H9 (cell line): ENCODE data around the gene GPALPP1. TPM values are rescaled to one million over a fixed set of nuclear protein-coding genes. Genes with fewer than 3 reads are reported as not detected.

Experiments used
- DNase-seq: peaks from one replicate; pipeline ENCODE4 v3.0.0-alpha.2; 2017
- H2AFZ ChIP-seq: one replicate; pipeline ENCODE4 v1.6.1; 2013; ENCODE audit warnings: mild to moderate bottlenecking, low read length, control low read depth, moderate library complexity
- H2AK5ac ChIP-seq: 2 replicates; pipeline ENCODE4 v1.6.1; 2013; ENCODE audit warnings: low read length, control low read depth, mixed read lengths; ENCODE audit not compliant: insufficient read length
- H2BK120ac ChIP-seq: one replicate; pipeline ENCODE4 v1.6.1; 2013; ENCODE audit warnings: low read depth, mild to moderate bottlenecking, low read length, control low read depth, inconsistent platforms; ENCODE audit not compliant: poor library complexity, severe bottlenecking
- H2BK12ac ChIP-seq: 2 replicates; pipeline ENCODE4 v1.6.1; 2013; ENCODE audit warnings: low read length, control low read depth, mixed read lengths, low read depth; ENCODE audit not compliant: insufficient read length
- H2BK15ac ChIP-seq: 2 replicates; pipeline ENCODE4 v1.6.1; 2013; ENCODE audit warnings: low read depth, low read length, control low read depth
- H2BK20ac ChIP-seq: one replicate; pipeline ENCODE4 v1.6.1; 2013; ENCODE audit warnings: low read depth, mild to moderate bottlenecking, low read length, control low read depth, inconsistent platforms; ENCODE audit not compliant: poor library complexity, severe bottlenecking
- H2BK5ac ChIP-seq: 2 replicates; pipeline ENCODE4 v1.6.1; 2013; ENCODE audit warnings: low read length, control low read depth, mixed read lengths; ENCODE audit not compliant: insufficient read length
- H3K14ac ChIP-seq: 2 replicates; pipeline ENCODE4 v1.6.1; 2013; ENCODE audit warnings: low read length, control low read depth; ENCODE audit not compliant: insufficient read depth
- H3K18ac ChIP-seq: 2 replicates; pipeline ENCODE4 v1.6.1; 2013; ENCODE audit warnings: low read depth, mild to moderate bottlenecking, mixed read lengths, low read length, control low read depth; ENCODE audit not compliant: insufficient read length
- H3K23ac ChIP-seq: 2 replicates; pipeline ENCODE4 v1.6.1; 2013; ENCODE audit warnings: low read length, control low read depth, mixed read lengths, low read depth; ENCODE audit not compliant: insufficient read length
- H3K23me2 ChIP-seq: 2 replicates; pipeline ENCODE4 v1.6.1; 2013; ENCODE audit warnings: low read depth, mild to moderate bottlenecking, mixed read lengths, low read length, control low read depth; ENCODE audit not compliant: insufficient read length, poor library complexity, severe bottlenecking
- H3K27ac ChIP-seq: 2 replicates; pipeline ENCODE4 v1.5.1; 2013; ENCODE audit warnings: low read length, control low read depth, mixed read lengths, low read depth; ENCODE audit not compliant: insufficient read length
- H3K27me3 ChIP-seq: 2 replicates; pipeline ENCODE4 v1.6.1; 2013; ENCODE audit warnings: low read length, control low read depth, inconsistent platforms; ENCODE audit not compliant: insufficient read depth
- H3K4ac ChIP-seq: 2 replicates; pipeline ENCODE4 v1.6.1; 2013; ENCODE audit warnings: low read depth, mild to moderate bottlenecking, control low read depth, inconsistent platforms, low read length, moderate library complexity
- H3K4me1 ChIP-seq: 2 replicates; pipeline ENCODE4 v1.6.1; 2013; ENCODE audit warnings: low read length, control low read depth, inconsistent platforms; ENCODE audit not compliant: insufficient read depth
- H3K4me2 ChIP-seq: 2 replicates; pipeline ENCODE4 v1.6.1; 2013; ENCODE audit warnings: low read length, control low read depth, mixed read lengths; ENCODE audit not compliant: insufficient read length, insufficient read depth
- H3K56ac ChIP-seq: 2 replicates; pipeline ENCODE4 v1.6.1; 2013; ENCODE audit warnings: low read depth, mild to moderate bottlenecking, mixed read lengths, low read length, control low read depth; ENCODE audit not compliant: insufficient read length
- H3K79me1 ChIP-seq: 2 replicates; pipeline ENCODE4 v1.6.1; 2013; ENCODE audit warnings: low read depth, mild to moderate bottlenecking, moderate library complexity, low read length, control low read depth, inconsistent platforms; ENCODE audit not compliant: insufficient read depth, poor library complexity, severe bottlenecking
- H3K79me2 ChIP-seq: 2 replicates; pipeline ENCODE4 v1.6.1; 2013; ENCODE audit warnings: low read length, control low read depth, inconsistent platforms; ENCODE audit not compliant: insufficient read depth
- H3K9ac ChIP-seq: 2 replicates; pipeline ENCODE4 v1.6.1; 2013; ENCODE audit warnings: low read length, control low read depth, mixed read lengths; ENCODE audit not compliant: insufficient read length; ENCODE audit errors: extremely low read depth
- H3K9me3 ChIP-seq: one replicate; pipeline ENCODE4 v1.6.1; 2013; ENCODE audit warnings: low read depth, low read length, inconsistent platforms; ENCODE audit not compliant: control insufficient read depth
- H3T11ph ChIP-seq: one replicate; pipeline ENCODE4 v1.6.1; 2013; ENCODE audit warnings: mild to moderate bottlenecking, low read length, control low read depth, inconsistent platforms
- H4K20me1 ChIP-seq: one replicate; pipeline ENCODE4 v1.6.1; 2013; ENCODE audit not compliant: control insufficient read depth, insufficient read length, insufficient read depth
- H4K5ac ChIP-seq: 2 replicates; pipeline ENCODE4 v1.6.1; 2013; ENCODE audit warnings: low read depth, mild to moderate bottlenecking, mixed read lengths, low read length, control low read depth; ENCODE audit not compliant: insufficient read length
- H4K8ac ChIP-seq: replicated peaks from 2 replicates; pipeline ENCODE4 v1.6.1; 2013; ENCODE audit warnings: low read length, control low read depth, mixed read lengths, low read depth; ENCODE audit not compliant: insufficient read length
- H4K91ac ChIP-seq: 2 replicates; pipeline ENCODE4 v1.6.1; 2013; ENCODE audit warnings: low read depth, mild to moderate bottlenecking, moderate library complexity, mixed read lengths, low read length, control low read depth; ENCODE audit not compliant: insufficient read length
- H3K27ac Mint-ChIP-seq, 3 experiments: 2 replicates in 2 of 3; 3 replicates in 1 of 3; pipeline ENCODE4 v1.8.0; 2020 to 2021; ENCODE audit warnings: mixed read lengths in 3 of 3, mild to moderate bottlenecking in 1 of 3, moderate library complexity in 1 of 3
- H3K27me3 Mint-ChIP-seq: 2 replicates; pipeline ENCODE4 v1.8.0; 2021; ENCODE audit warnings: low read depth, mild to moderate bottlenecking, moderate library complexity, mixed read lengths
- H3K36me3 Mint-ChIP-seq, 3 experiments: 2 replicates in 2 of 3; 3 replicates in 1 of 3; pipeline ENCODE4 v1.8.0; 2020 to 2021; ENCODE audit warnings: low read depth in 3 of 3, mixed read lengths in 3 of 3; ENCODE audit not compliant: insufficient read depth in 1 of 3
- H3K4me1 Mint-ChIP-seq, 2 experiments: 2 replicates each; pipeline ENCODE4 v1.8.0; 2020; ENCODE audit warnings: mixed read lengths in 2 of 2
- H3K4me3 Mint-ChIP-seq, 2 experiments: 2 replicates in 1 of 2; 3 replicates in 1 of 2; pipeline ENCODE4 v1.8.0; 2020 to 2021; ENCODE audit warnings: mild to moderate bottlenecking in 2 of 2, mixed read lengths in 2 of 2, moderate library complexity in 1 of 2
- H3K9me3 Mint-ChIP-seq, 2 experiments: 2 replicates in 1 of 2; 3 replicates in 1 of 2; pipeline ENCODE4 v1.8.0; 2020; ENCODE audit warnings: mild to moderate bottlenecking in 2 of 2, mixed read lengths in 2 of 2, moderate library complexity in 1 of 2
- CTCF ChIP-seq: fragments of 200-600 bp; sonication (generic); conservative IDR thresholded peaks from 3 replicates; pipeline ENCODE4 v1.8.0; 2021; ENCODE audit warnings: antibody characterized with exemption, mild to moderate bottlenecking
- WGBS: extraction: QIAGEN DNeasy Blood & Tissue Kit; methylation state at CpG from one replicate; pipeline ENCODE4 v1.1.7; 2013; ENCODE audit warnings: missing lambda C conversion rate, low lambda C conversion rate, mixed read lengths; ENCODE audit not compliant: insufficient read length; ENCODE audit errors: extremely low coverage; 5-methylcytosine and 5-hydroxymethylcytosine counted together
- total RNA-seq: library from RNA; stranded (reverse); gene quantifications from 2 replicates; pipeline ENCODE4 v1.2.1, GENCODE V29; 2021

Gene GPALPP1
- total RNA-seq, 1 experiment from 2014 or later: 21.9 TPM

GRCh38 chr13:45007823-45008222 is 18.5 kb downstream of the GPALPP1 start:
- no peak overlapping the region for H2BK12ac ChIP-seq
- H3K23me2 ChIP-seq: no peaks in the 10 kb centered on the region
- Mint-ChIP-seq H3K36me3 (peaks cover 10 to 27% (median 27%) of the 10 kb centered on the region in 3 experiments; a peak in 6 of 7 replicates), H3K4me3 (no peak overlapping the region), H3K9me3 (no peaks in the 10 kb centered on the region), H3K27ac (no peak overlapping the region), H3K27me3 (no peaks in the 10 kb centered on the region), H3K4me1 (no peaks in the 10 kb centered on the region)
- H3K14ac ChIP-seq: no peak overlapping the region
- no peak overlapping the region for H3T11ph ChIP-seq
- no peak overlapping the region for H3K4ac ChIP-seq
- H3K79me1 ChIP-seq: no peaks in the 10 kb centered on the region
- no peak overlapping the region for H3K27ac ChIP-seq
- H3K4me2 ChIP-seq: no peak overlapping the region
- H4K91ac ChIP-seq: no peak overlapping the region
- no peaks in the 10 kb centered on the region for H3K27me3 ChIP-seq
- no CpG with 5 or more reads among the region's 1 CpG for WGBS
- H2AK5ac ChIP-seq: no peak overlapping the region
- no peak overlapping the region for H4K5ac ChIP-seq
- no peak for DNase-seq
- no peak overlapping the region for H4K8ac ChIP-seq
- TF ChIP-seq CTCF: no peak
- H3K18ac ChIP-seq: no peak overlapping the region
- no peak overlapping the region for H2BK20ac ChIP-seq
- H3K4me1 ChIP-seq: no peaks in the 10 kb centered on the region
- no peak overlapping the region for H2BK5ac ChIP-seq
- no peak overlapping the region for H3K56ac ChIP-seq
- no peak overlapping the region for H2AFZ ChIP-seq
- H3K9ac ChIP-seq: no peak overlapping the region
- no peak overlapping the region for H2BK15ac ChIP-seq
- no peaks in the 10 kb centered on the region for H3K9me3 ChIP-seq
- H4K20me1 ChIP-seq: no peaks in the 10 kb centered on the region
- H2BK120ac ChIP-seq: no peak overlapping the region
- no peaks in the 10 kb centered on the region for H3K79me2 ChIP-seq
- no peak overlapping the region for H3K23ac ChIP-seq
